ENCODE measurements around the gene CLMP.

- TF ChIP-seq POLR2A (IDR thresholded peaks at IDR 0.05; ENCODE audit: low read depth, low read length) (no peak), TAF1 (IDR thresholded peaks at IDR 0.05; ENCODE audit: borderline replicate concordance, low read depth, low read length) (no peak)
Observed at GRCh38 chr11:123181075-123181474, 14.0 kb downstream of the CLMP start.
